Cardiac septum (tissue), 1 donor: ENCODE results near the gene GRM7. TPM values are rescaled to one million over a fixed set of nuclear protein-coding genes. Genes with fewer than 3 reads are reported as not detected.
"Not testable (repeated sequence)": the region's sequence is repeated elsewhere in the genome, so short reads cannot be mapped to it uniquely, and the experiment has no call there.

Source experiments
- DNase-seq: peaks from one replicate; pipeline ENCODE4 v3.0.0-alpha.2; 2020; ENCODE audit warnings: low spot score
- intact Hi-C: fragments of 100-400 bp; cut with DNase I; formaldehyde crosslinking; loops from one replicate; pipeline ENCODE4 v1.14.0; 2022
- long read RNA-seq: library from polyadenylated mRNA; unstranded; transcript quantifications from one replicate; pipeline ENCODE4 v2.0.0, GENCODE V29; 2021
- total RNA-seq: library from RNA; stranded (reverse); fragmentation: NEBNext Ultra II Directional; extraction: Animal tissue kit (Norgen Biotek cat#: 25700); gene quantifications from one replicate; pipeline ENCODE4 v1.2.1, GENCODE V29; 2021
- donor health status: DM: no; HTN: no; CAD: no.

GRM7 gene
- total RNA-seq, result not detected
- long read RNA-seq, result 0 reads

DNA sequence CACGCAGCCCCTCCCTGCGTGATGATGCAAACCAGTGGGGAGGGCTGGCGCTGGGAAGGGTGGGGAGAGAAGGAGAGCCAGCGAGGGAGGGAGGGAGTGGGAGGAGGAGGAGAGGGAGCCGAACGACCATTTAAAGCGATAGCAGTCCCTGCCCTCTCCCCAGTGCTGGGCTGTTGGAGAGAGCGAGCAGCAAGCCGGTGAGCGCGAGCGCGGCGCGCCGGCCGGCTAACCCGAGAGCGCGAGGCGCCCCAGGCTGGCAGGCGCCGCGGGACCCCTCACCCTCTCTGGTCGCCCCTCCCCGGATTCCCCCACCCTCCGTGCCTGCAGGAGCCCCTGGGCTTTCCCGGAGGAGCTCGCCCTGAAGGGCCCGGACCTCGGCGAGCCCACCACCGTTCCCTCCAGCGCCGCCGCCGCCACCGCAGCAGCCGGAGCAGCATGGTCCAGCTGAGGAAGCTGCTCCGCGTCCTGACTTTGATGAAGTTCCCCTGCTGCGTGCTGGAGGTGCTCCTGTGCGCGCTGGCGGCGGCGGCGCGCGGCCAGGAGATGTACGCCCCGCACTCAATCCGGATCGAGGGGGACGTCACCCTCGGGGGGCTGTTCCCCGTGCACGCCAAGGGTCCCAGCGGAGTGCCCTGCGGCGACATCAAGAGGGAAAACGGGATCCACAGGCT is at the start of gene GRM7:
TSS of gene GRM7 (plus strand) at position 162 of the 671 bp plus-strand sequence.
- intact Hi-C loops, result no loop called here
- DNase-seq, result no peak

- intact Hi-C loops, result no loop called here
- DNase-seq, result no peak
These were observed 39.5 kb upstream of the GRM7 start for GRCh38 chr3:6821411-6821810.

- DNase-seq, result no peak
- intact Hi-C loops, result no loop called here
These were observed 35.4 kb upstream of the GRM7 start for GRCh38 chr3:6825524-6825923.

- intact Hi-C loops, result no loop called here
- no peak for DNase-seq
These were observed 33.5 kb upstream of the GRM7 start for GRCh38 chr3:6827453-6827852.

DNA sequence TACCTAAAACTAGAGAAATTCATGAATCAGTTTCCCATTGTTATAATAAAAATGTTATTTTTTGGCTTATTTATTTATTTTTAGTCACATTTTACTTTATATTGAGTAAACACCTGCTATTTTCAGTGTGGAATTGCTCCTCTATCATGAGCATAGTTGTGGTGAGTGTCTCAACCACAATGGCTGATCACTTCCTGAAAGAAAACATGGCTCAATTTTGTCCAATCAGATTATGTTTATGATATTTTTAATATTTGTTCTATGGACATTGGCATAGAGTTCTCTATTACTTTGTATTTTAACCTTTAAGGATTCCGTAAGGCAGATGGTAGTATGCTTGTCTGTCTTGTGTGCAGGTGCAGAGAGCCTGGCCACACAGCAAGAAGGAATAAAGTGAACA is 16.2 kb upstream of the GRM7 start:
- no peak for DNase-seq
- intact Hi-C loops, result no loop called here

- no peak for DNase-seq
- intact Hi-C loops, result no loop called here
These were observed 6.7 kb upstream of the GRM7 start for GRCh38 chr3:6854184-6854583.

DNA sequence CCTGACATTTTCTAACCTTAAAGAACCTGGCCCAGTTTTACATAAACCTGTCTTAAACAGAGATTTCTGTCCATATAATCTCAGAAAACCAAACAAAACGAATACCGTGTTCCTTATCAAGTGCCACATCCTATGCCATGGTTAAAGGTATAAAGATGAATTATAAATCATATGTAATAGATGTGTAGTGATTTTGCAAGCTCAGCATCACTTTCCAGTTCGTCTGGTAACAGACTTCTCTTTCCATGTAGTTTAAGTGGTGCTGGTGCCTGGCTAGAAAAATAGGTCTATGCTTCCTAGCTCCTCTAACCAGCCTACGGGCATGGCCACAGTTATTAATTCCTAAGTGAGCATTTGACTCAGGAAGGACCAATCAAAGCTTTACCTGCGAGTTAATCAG is 3.4 kb upstream of the GRM7 start:
- intact Hi-C loops, result no loop called here
- DNase-seq, result no peak

- intact Hi-C loops, result no loop called here
- DNase-seq, result no peak
These were observed 564 bp upstream of the GRM7 start for GRCh38 chr3:6860149-6860953.

DNA sequence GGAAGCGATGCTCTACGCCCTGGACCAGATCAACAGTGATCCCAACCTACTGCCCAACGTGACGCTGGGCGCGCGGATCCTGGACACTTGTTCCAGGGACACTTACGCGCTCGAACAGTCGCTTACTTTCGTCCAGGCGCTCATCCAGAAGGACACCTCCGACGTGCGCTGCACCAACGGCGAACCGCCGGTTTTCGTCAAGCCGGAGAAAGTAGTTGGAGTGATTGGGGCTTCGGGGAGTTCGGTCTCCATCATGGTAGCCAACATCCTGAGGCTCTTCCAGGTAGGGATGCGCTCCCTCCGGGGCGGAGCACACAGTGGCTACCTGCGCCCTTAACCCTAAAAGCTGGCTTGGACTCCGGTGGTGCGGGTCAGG is 698 bp downstream of the GRM7 start:
- no peak for DNase-seq
- intact Hi-C loops, result no loop called here

GRCh38 chr3:6862041-6862879 is 1.3 kb downstream of the GRM7 start:
- DNase-seq, result no peak
- intact Hi-C loops, result no loop called here

GRCh38 chr3:6862880-6863195 is 1.9 kb downstream of the GRM7 start:
- intact Hi-C loops, result no loop called here

GRCh38 chr3:6867269-6867668 is 6.4 kb downstream of the GRM7 start:
- DNase-seq, result no peak
- intact Hi-C loops, result no loop called here

More at GRCh38 chr3:6862880-6863195, 1.9 kb downstream of the GRM7 start:
- no peak for DNase-seq

GRCh38 chr3:6878731-6879130 is 17.8 kb downstream of the GRM7 start:
- intact Hi-C loops, result no loop called here

GRCh38 chr3:6912240-6912639 is 51.3 kb downstream of the GRM7 start:
- intact Hi-C loops, result no loop called here

More at GRCh38 chr3:6878731-6879130, 17.8 kb downstream of the GRM7 start:
- no peak for DNase-seq

GRCh38 chr3:6915898-6916297 is 55.0 kb downstream of the GRM7 start:
- DNase-seq, result no peak
- intact Hi-C loops, result no loop called here

More at GRCh38 chr3:6912240-6912639, 51.3 kb downstream of the GRM7 start:
- no peak for DNase-seq

DNA sequence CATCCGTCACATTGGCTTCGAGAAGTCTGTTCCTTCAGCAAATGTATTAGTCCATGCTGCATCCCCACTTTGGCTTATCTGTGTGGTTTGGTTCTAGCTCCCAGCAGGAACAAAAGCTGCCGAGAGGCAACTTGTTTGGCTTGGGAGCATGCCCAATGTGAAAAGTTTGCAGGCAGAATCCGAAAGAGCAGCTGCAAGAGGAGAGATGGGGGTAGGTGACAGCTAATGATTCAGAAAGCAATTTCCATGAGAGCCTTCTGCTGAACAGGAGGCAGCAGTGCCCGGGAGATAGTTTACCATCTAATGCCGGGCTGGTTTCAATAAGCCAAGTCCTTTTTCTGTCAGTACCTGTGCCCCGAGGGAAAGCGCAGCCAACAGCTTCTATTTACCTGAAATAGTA is 60.2 kb downstream of the GRM7 start:
- intact Hi-C loops, result no loop called here
- DNase-seq, result no peak

- DNase-seq, result no peak
- intact Hi-C loops, result no loop called here
These were observed 61.0 kb downstream of the GRM7 start for GRCh38 chr3:6921876-6922275.

DNA sequence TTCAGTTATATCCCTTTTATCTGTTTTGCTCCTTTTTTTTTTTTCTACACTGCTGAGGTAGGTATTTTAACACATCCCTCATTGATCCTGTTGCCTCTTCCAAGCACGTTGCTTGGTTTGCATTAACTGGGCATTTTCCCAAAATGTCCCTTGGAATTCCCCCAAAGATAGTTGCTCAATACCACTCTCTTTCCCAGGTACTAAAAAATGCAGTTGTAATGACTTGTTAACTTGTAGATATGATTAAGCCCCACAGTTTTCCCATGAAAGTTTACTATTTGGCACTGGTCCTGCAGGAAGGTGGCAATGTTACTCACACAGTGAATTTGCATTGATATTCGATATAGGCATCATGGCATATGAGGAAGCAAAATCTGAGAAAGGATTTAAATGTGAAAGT is 67.1 kb downstream of the GRM7 start:
- no peak for DNase-seq
- intact Hi-C loops, result no loop called here

- DNase-seq, result no peak
- intact Hi-C loops, result no loop called here
These were observed 69.0 kb downstream of the GRM7 start for GRCh38 chr3:6929918-6930317.

DNA sequence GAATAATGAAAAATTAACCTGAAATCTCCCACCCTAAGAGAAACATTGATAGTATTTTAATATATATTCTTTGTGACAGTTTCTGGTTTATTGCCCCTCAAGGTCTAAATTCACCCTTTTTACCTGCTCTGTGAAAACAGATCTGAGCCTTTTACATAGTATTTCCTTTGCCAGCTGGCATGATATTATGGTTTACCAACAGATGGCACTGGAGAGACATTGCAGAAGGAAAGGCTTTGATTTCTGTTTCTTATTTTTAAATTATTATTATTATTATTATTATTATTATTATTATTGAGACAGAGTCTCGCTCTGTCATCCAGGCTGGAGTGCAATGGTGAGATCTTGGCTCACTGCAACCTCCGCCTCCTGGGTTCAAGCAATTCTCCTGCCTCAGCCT is 74.5 kb downstream of the GRM7 start:
- intact Hi-C loops, DNase-seq: not testable (repeated sequence)
